Stomach smooth muscle (tissue), 2 donors: ENCODE data around the gene NCK2.
A peak's percentile ranks its signal among the peaks of the same experiment; 100 is the strongest.

Experiments
- H3K27ac ChIP-seq: one replicate; pipeline ENCODE4 v1.7.0; 2013; ENCODE audit warnings: mild to moderate bottlenecking, low read length, inconsistent platforms
- H3K27me3 ChIP-seq, 2 donors: one replicate each; pipeline ENCODE4 v1.7.0; 2013; ENCODE audit warnings: low read length in 2 of 2; ENCODE audit not compliant: insufficient read depth in 2 of 2, control insufficient read depth in 1 of 2
- H3K36me3 ChIP-seq, 2 donors: one replicate each; pipeline ENCODE4 v1.7.0; 2013; ENCODE audit warnings: low read length in 2 of 2; ENCODE audit not compliant: control insufficient read depth in 2 of 2, insufficient read depth in 2 of 2
- H3K4me1 ChIP-seq: one replicate; pipeline ENCODE4 v1.7.0; 2013; ENCODE audit warnings: low read length; ENCODE audit not compliant: control insufficient read depth, insufficient read depth
- H3K4me3 ChIP-seq, 2 donors: one replicate each; pipeline ENCODE4 v1.7.0; 2013; ENCODE audit warnings: low read length in 2 of 2
- H3K9ac ChIP-seq, 2 donors: one replicate each; pipeline ENCODE4 v1.7.0; 2013; ENCODE audit warnings: low read length in 2 of 2, mild to moderate bottlenecking in 1 of 2
- H3K9me3 ChIP-seq, 2 donors: one replicate each; pipeline ENCODE4 v1.7.0; 2013; ENCODE audit warnings: low read length in 2 of 2; ENCODE audit not compliant: control insufficient read depth in 2 of 2
- donor health status: healthy.
- donor health status: Pancreatic carcinoma.

Gene NCK2

GRCh38 chr2:105861200-105861599 lies 116.5 kb downstream of the NCK2 start:
- peaks cover 31% of the 10 kb centered on the region for H3K4me1 ChIP-seq
- H3K36me3 ChIP-seq, result no peaks in the 10 kb centered on the region
- no peak overlapping the region for H3K4me3 ChIP-seq

DNA sequence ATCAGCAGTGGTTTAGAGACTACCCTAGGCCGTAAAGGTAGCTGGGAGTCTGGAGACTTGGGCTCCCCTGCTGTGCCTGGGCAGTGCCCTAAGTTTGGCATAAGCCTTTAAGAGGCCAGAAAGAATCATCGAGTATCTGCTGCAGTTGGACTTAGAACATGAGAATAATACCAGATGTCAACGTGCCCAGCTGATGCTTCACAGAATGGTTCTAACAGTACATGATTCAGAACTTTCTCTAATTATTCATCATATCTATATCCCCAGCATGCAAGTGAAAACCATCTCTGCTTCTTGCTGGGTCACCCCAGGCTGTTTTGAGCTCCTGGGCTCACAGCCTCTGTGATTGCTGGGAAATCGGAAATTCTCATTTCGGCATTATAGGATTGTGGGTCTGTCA lies 118.1 kb downstream of the NCK2 start:
- Histone ChIP-seq H3K4me3 (peak overlapping the region; percentile 15 to 29), H3K27ac (peak overlapping the region; percentile 49), H3K36me3 (no peaks in the 10 kb centered on the region), H3K27me3 (no peaks in the 10 kb centered on the region), H3K9ac (peak overlapping the region in 1 of 2 donors; percentile 38), H3K4me1 (peaks cover 41% of the 10 kb centered on the region), H3K9me3 (no peaks in the 10 kb centered on the region)

More at GRCh38 chr2:105861200-105861599, 116.5 kb downstream of the NCK2 start:
- Histone ChIP-seq H3K27me3 (no peaks in the 10 kb centered on the region), H3K27ac (no peak overlapping the region), H3K9ac (no peak overlapping the region), H3K9me3 (no peaks in the 10 kb centered on the region)

GRCh38 chr2:105864262-105864661 lies 119.5 kb downstream of the NCK2 start:
- Histone ChIP-seq H3K27me3 (no peaks in the 10 kb centered on the region), H3K36me3 (no peaks in the 10 kb centered on the region), H3K9ac (no peak overlapping the region), H3K4me3 (no peak overlapping the region), H3K4me1 (peaks cover 52% of the 10 kb centered on the region), H3K9me3 (no peaks in the 10 kb centered on the region), H3K27ac (no peak overlapping the region)

DNA sequence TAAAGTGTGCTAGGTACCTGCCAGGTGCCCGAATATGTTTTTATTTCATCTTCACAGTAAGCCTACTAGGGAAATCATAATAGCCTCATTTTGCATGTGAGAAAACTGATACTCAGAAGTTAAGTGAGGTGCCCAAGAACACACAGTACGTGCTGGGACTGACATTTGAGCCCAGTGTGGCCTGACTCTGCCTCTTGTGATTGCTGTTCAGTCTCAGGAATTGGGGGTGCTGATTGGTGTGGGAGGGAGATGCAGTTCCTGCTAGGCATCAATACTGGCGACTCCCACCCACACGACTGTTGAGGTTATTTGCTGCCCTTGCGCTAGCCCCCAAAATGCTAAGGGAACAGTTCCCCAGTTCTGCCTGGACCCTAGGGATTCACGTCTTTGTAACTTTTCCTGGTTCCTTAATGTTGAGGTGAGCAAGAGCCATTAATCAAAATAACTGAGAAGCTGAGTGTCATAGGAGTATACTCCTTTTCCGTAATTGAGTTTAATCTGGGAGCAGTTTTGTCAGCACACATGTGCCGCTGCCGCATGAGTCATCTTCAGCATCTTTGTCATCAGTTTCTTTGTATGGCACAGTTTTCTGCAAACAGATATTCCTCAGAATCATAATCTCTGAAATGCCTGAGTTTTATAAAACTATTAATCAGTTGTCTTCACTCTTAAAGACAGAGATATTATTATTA lies 120.7 kb downstream of the NCK2 start:
- Histone ChIP-seq H3K4me1 (peaks cover 54% of the 10 kb centered on the region), H3K9me3 (no peaks in the 10 kb centered on the region), H3K27me3 (no peaks in the 10 kb centered on the region), H3K36me3 (no peaks in the 10 kb centered on the region), H3K9ac (no peak overlapping the region), H3K27ac (no peak overlapping the region), H3K4me3 (no peak overlapping the region)

GRCh38 chr2:105866216-105867185 lies 121.8 kb downstream of the NCK2 start:
- no peak overlapping the region for H3K9ac ChIP-seq
- H3K9me3 ChIP-seq, result no peaks in the 10 kb centered on the region
- H3K27me3 ChIP-seq, result no peaks in the 10 kb centered on the region
- H3K4me1 ChIP-seq, result peaks cover 54% of the 10 kb centered on the region
- peak overlapping the region in 1 of 2 donors; percentile 3 for H3K4me3 ChIP-seq
- H3K36me3 ChIP-seq, result peaks cover 2% of the 10 kb centered on the region in 2 donors
- H3K27ac ChIP-seq, result peak overlapping the region; percentile 24

GRCh38 chr2:105867587-105867986 lies 122.9 kb downstream of the NCK2 start:
- Histone ChIP-seq H3K36me3 (peaks cover 2% of the 10 kb centered on the region in 2 donors), H3K27me3 (no peaks in the 10 kb centered on the region), H3K4me1 (peaks cover 53% of the 10 kb centered on the region), H3K9ac (no peak overlapping the region), H3K9me3 (no peaks in the 10 kb centered on the region), H3K27ac (peak overlapping the region; percentile 42), H3K4me3 (peak overlapping the region in 1 of 2 donors; percentile 10)

- Histone ChIP-seq H3K9me3 (no peaks in the 10 kb centered on the region), H3K36me3 (peaks cover 2% of the 10 kb centered on the region in 2 donors), H3K27ac (peak overlapping the region; percentile 42), H3K9ac (no peak overlapping the region), H3K4me3 (peak overlapping the region in 1 of 2 donors; percentile 15), H3K27me3 (no peaks in the 10 kb centered on the region), H3K4me1 (peaks cover 49% of the 10 kb centered on the region)
Measured at GRCh38 chr2:105868060-105868459, 123.3 kb downstream of the NCK2 start.

DNA sequence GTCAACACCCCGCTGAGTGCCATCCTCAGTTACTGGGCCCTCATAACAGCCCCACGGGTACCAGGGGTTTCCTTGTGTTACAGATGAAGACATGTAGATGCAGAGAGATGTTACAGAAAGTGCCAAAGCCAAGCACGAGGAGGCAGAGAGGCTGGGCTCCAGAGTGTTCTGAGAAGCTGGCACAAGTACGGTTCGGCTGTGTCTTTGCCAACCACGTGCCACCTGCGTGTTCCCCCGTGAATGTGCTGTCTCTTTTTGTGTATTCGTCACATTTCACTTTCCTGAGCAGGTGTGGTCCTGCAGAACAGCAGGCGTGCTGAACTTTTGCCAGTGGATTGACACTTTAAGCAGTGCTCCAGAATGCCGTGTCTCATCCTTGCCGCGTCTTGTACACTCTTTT lies 124.6 kb downstream of the NCK2 start:
- Histone ChIP-seq H3K27me3 (no peaks in the 10 kb centered on the region), H3K27ac (no peak overlapping the region), H3K4me1 (peaks cover 45% of the 10 kb centered on the region), H3K9ac (no peak overlapping the region), H3K9me3 (no peaks in the 10 kb centered on the region), H3K36me3 (peaks cover 2% of the 10 kb centered on the region in 2 donors), H3K4me3 (no peak overlapping the region)

- no peak overlapping the region for H3K27ac ChIP-seq
- no peak overlapping the region for H3K9ac ChIP-seq
- peaks cover 2% of the 10 kb centered on the region in 2 donors for H3K36me3 ChIP-seq
- H3K9me3 ChIP-seq, result no peaks in the 10 kb centered on the region
- peaks cover 42% of the 10 kb centered on the region for H3K4me1 ChIP-seq
- H3K27me3 ChIP-seq, result no peaks in the 10 kb centered on the region
- H3K4me3 ChIP-seq, result no peak overlapping the region
Measured at GRCh38 chr2:105870062-105870461, 125.3 kb downstream of the NCK2 start.

GRCh38 chr2:105870858-105871257 lies 126.1 kb downstream of the NCK2 start:
- Histone ChIP-seq H3K27me3 (no peaks in the 10 kb centered on the region), H3K4me1 (peaks cover 40% of the 10 kb centered on the region), H3K4me3 (no peak overlapping the region), H3K9ac (no peak overlapping the region), H3K27ac (no peak overlapping the region), H3K36me3 (peaks cover 2% of the 10 kb centered on the region in 2 donors), H3K9me3 (no peaks in the 10 kb centered on the region)
